HepG2 (cell line): ENCODE measurements around the gene CTNNA3. TPM values are rescaled to one million over a fixed set of nuclear protein-coding genes. Genes with fewer than 3 reads are reported as not detected.

Experiments
- ATAC-seq: fragments of 200-7000 bp; cut with Tn5 transposase; 3 replicates; pipeline ENCODE4 v1.9.1; 2020; ENCODE audit warnings: mild to moderate bottlenecking, moderate library complexity
- BruUV-seq: library from RNA; stranded (reverse); fragments of 400-500 nt; replicated peaks from 2 replicates; lab custom pipeline; 2021; lab: Mats Ljungman, UMichigan
- CTCF ChIA-PET: fragments of 300-600 bp; formaldehyde crosslinking; extraction: SDS; loops from one replicate; lab custom pipeline; 2021; ENCODE audit warnings: low total read pairs, inconsistent platforms, low intra/inter-chr PET ratio; lab: Yijun Ruan, JAX
- POLR2A ChIA-PET: fragments of 350-600 bp; sonication (Branson Sonifier 250); formaldehyde crosslinking; loops from one replicate; lab custom pipeline; 2020; ENCODE audit warnings: antibody characterized with exemption, inconsistent platforms; lab: Yijun Ruan, JAX
- DNase-seq: peaks from one replicate; pipeline ENCODE4 v3.0.0-alpha.2; 2015; ENCODE audit warnings: low spot score
- FAIRE-seq: peaks from 3 replicates; lab custom pipeline; 2011; peaks lifted over from hg19 to GRCh38; lab: Jason Lieb, UNC
- H2AFZ ChIP-seq: one replicate; pipeline ENCODE4 v1.6.1; 2011; ENCODE audit warnings: low read length, inconsistent platforms
- H3K27ac ChIP-seq: fragments of 300-600 bp; 3 replicates; pipeline ENCODE4 v1.8.0; 2011; ENCODE audit warnings: mixed run types, mild to moderate bottlenecking, mixed read lengths, low read length, inconsistent platforms; ENCODE audit not compliant: insufficient read depth; ENCODE audit errors: extremely low read length
- H3K27me3 ChIP-seq, 2 experiments: fragments of 200-600 bp in 1 of 2; 2 replicates in 1 of 2; 3 replicates in 1 of 2; pipeline versions ENCODE4 v1.6.0 to v1.8.0; 2011; ENCODE audit warnings: low read length in 2 of 2, mild to moderate bottlenecking in 2 of 2, moderate library complexity in 2 of 2, inconsistent platforms in 1 of 2; ENCODE audit not compliant: insufficient read depth in 2 of 2, control insufficient read depth in 1 of 2
- H3K36me3 ChIP-seq, 2 experiments: fragments of 200-600 bp in 1 of 2; replicated peaks in 1 of 2; 2 replicates in 1 of 2; 3 replicates in 1 of 2; pipeline versions ENCODE4 v1.5.1 to v1.8.0; 2011; ENCODE audit warnings: low read length in 2 of 2, inconsistent platforms in 1 of 2; ENCODE audit not compliant: insufficient read depth in 2 of 2, control insufficient read depth in 1 of 2
- H3K4me1 ChIP-seq: 2 replicates; pipeline ENCODE4 v1.5.1; 2012; ENCODE audit warnings: low read length, inconsistent platforms; ENCODE audit not compliant: insufficient read depth
- H3K4me2 ChIP-seq: 2 replicates; pipeline ENCODE4 v1.6.0; 2011; ENCODE audit warnings: low read depth, low read length, inconsistent platforms
- H3K4me3 ChIP-seq, 3 experiments: fragments of 200-600 bp in 1 of 3; sonication (generic), shearing (Covaris generic) in 1 of 3; replicated peaks in 1 of 3; 2 replicates each; pipeline ENCODE4 v1.5.1; 2011 to 2016; ENCODE audit warnings: low read length in 3 of 3, inconsistent platforms in 2 of 3, low read depth in 2 of 3, mild to moderate bottlenecking in 2 of 3, control low read depth in 1 of 3, mixed read lengths in 1 of 3; ENCODE audit not compliant: insufficient read depth in 1 of 3
- H3K79me2 ChIP-seq: one replicate; pipeline ENCODE4 v1.6.1; 2011; ENCODE audit warnings: low read length, inconsistent platforms; ENCODE audit not compliant: insufficient read depth
- H3K9ac ChIP-seq: 2 replicates; pipeline ENCODE4 v1.6.0; 2011; ENCODE audit warnings: mild to moderate bottlenecking, low read depth, low read length, inconsistent platforms; ENCODE audit not compliant: insufficient read depth
- H3K9me3 ChIP-seq: 2 replicates; pipeline ENCODE4 v1.5.1; 2012; ENCODE audit warnings: mild to moderate bottlenecking, low read length
- H4K20me1 ChIP-seq: 2 replicates; pipeline ENCODE4 v1.6.0; 2011; ENCODE audit warnings: inconsistent platforms, mild to moderate bottlenecking, low read length, moderate library complexity; ENCODE audit not compliant: insufficient read depth
- GATAD1 ChIP-seq: IDR thresholded peaks from 2 replicates; pipeline ENCODE4 v1.6.1; 2016; ENCODE audit warnings: missing genetic modification reagents, missing compliant biosample characterization
- IRF2 ChIP-seq: IDR thresholded peaks from 2 replicates; pipeline ENCODE4 v1.6.1; 2018; ENCODE audit warnings: missing genetic modification reagents, missing compliant biosample characterization
- RBM39 ChIP-seq: fragments of 200-400 bp; formaldehyde crosslinking; IDR thresholded peaks from one replicate; pipeline ENCODE4 v1.6.1; 2018; ENCODE audit warnings: antibody characterized with exemption, mild to moderate bottlenecking, low read depth, low read length; ENCODE audit not compliant: poor library complexity, severe bottlenecking
- ZNF724P ChIP-seq: sonication (generic); formaldehyde crosslinking; IDR thresholded peaks from 2 replicates; pipeline ENCODE4 v1.8.0; 2022; ENCODE audit warnings: missing genetic modification reagents, borderline replicate concordance
- ZNF781 ChIP-seq: sonication (generic); formaldehyde crosslinking; IDR thresholded peaks from 2 replicates; pipeline ENCODE4 v1.5.1; 2020; ENCODE audit warnings: borderline replicate concordance, mild to moderate bottlenecking, missing genetic modification reagents; ENCODE audit errors: not compliant biosample characterization
- ZNF788 ChIP-seq: sonication (generic); formaldehyde crosslinking; IDR thresholded peaks from 2 replicates; pipeline ENCODE4 v1.5.0; 2020; ENCODE audit warnings: mild to moderate bottlenecking, missing genetic modification reagents, borderline replicate concordance
- WGBS: methylation state at CpG from one replicate; pipeline ENCODE4 v1.1.6; 2017; ENCODE audit warnings: low lambda C conversion rate; 5-methylcytosine and 5-hydroxymethylcytosine counted together
- in situ Hi-C: cut with HindIII; loops from 2 replicates; pipeline ENCODE4 v1.10.0; 2017; ENCODE audit warnings: low pct_unique_long_range_greater_than_20kb; ENCODE audit not compliant: extremely low pct_ligation_motif_present
- intact Hi-C: fragments of 100-400 bp; cut with micrococcal nuclease; formaldehyde crosslinking; loops from one replicate; pipeline ENCODE4 v1.10.0; 2022; ENCODE audit not compliant: unreplicated experiment
- polyA plus RNA-seq, 8 experiments: library from polyadenylated mRNA; depleted of rRNA in 3 of 8; stranded (reverse) in 7 of 8; unstranded in 1 of 8; fragments of >200 nt; fragmentation: Illumina TruSeq in 4 of 8; extraction: Trizol in 4 of 8; gene quantifications; 2 replicates each; pipeline versions ENCODE4 v1.2.1 to v1.2.3, GENCODE V29; 2011 to 2016; ENCODE audit warnings: low read depth in 4 of 8, missing spikeins in 1 of 8, mixed read lengths in 1 of 8; ENCODE audit not compliant: insufficient read depth in 1 of 8
- total RNA-seq, 5 experiments: library from RNA; depleted of rRNA; stranded (reverse); fragments of >200 nt; fragmentation: Illumina TruSeq; extraction: Trizol; gene quantifications; 2 replicates each; pipeline ENCODE4 v1.2.3, GENCODE V29; 2016; ENCODE audit warnings: low read depth in 1 of 5
- TF ChIP-seq, protein P1 (sequence below): sonication (generic); formaldehyde crosslinking; conservative IDR thresholded peaks from 2 replicates; pipeline ENCODE4 v1.8.1; 2023; ENCODE audit warnings: missing genetic modification reagents
- TF ChIP-seq, protein P2 (sequence below): sonication (generic); formaldehyde crosslinking; IDR thresholded peaks from 2 replicates; pipeline ENCODE4 v1.4.0; 2020; ENCODE audit warnings: mild to moderate bottlenecking, low read depth, missing genetic modification reagents
- TF ChIP-seq, protein P3 (sequence below): sonication (generic); formaldehyde crosslinking; conservative IDR thresholded peaks from 2 replicates; pipeline ENCODE4 v1.4.0; 2020; ENCODE audit warnings: missing genetic modification reagents
- TF ChIP-seq, protein P4 (sequence below): IDR thresholded peaks from 2 replicates; pipeline ENCODE4 v1.6.1; 2016; ENCODE audit warnings: low read depth, borderline replicate concordance

The CTNNA3 gene
- total and polyA plus RNA-seq, 2 of the 13 experiments (the other 11 are each of a cell fraction or from before 2014, with no cell fraction given) = not detected

DNA sequence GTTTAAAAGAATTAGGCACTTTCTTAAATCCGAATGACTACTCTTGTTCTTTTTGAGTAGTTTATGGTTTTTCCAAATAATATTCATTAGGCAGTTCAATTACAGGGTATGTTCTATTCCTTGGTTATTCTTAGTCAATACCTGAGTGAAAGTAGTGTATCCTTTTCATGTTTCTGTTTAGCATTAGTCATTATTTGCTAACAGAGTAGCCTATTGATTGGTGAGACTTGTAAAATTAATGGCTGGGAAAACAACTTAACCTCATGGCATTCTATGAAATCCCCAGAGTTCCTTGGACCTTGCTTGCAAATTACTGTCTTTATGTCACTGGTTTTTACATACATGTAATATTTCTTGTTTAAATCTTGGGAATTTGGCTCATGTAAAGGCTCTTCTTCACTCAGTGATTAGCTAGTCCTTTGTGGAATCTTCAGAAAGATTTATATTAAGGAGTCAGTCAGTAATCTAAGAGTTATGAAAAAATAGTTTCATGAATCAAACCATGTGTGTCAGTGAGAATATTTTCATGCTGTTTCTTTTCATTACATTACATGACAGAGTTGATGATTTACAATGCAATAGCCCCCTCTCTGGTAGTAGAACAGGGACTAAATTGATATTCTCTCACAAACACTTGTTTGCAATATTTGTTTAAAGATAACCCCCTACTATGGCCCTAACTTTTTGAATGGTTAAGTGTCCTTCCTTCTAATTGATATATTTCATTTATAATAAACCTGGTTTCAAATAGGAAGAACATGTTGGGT, 851.6 kb downstream of the CTNNA3 start:
- no peak overlapping the region for H3K4me2 ChIP-seq
- intact Hi-C loops = no loop called here
- ATAC-seq = no peak

DNA sequence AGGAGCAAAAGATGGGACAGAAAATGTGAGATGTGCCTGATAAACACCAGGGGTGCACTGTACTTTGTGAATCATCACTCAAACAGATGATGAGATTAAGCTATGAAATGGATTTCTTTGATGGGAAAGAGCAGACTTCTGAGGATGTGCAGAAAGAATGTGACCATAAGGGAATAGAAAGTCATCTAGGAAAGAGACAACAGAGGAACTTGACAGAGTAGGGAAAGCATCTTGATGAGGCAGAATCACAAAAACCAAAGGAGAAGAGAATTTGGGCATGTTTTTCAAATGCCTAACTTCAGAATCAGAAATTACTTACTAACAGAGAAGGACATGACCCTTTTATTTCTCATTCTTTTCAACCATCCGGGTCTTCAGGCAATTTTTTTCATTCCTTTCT, 852.6 kb downstream of the CTNNA3 start:
- ATAC-seq (no peak), FAIRE-seq (no peak), DNase-seq (no peak)
- ChIA-PET CTCF (no interaction called here), POLR2A (no interaction called here)
- BruUV-seq = no TSS peak
- H3K27me3 ChIP-seq = no peaks in the 10 kb centered on the region; a peak in 1 of 5 replicates
- intact Hi-C loops = no loop called here
- in situ Hi-C loops = no loop called here
- WGBS = 4% methylated on average over 1 of the region's 1 CpG
- no peak overlapping the region for H3K4me3 ChIP-seq
- no peaks in the 10 kb centered on the region for H3K79me2 ChIP-seq
- H3K27ac ChIP-seq = no peak overlapping the region
- no peaks in the 10 kb centered on the region for H3K36me3 ChIP-seq
- no peaks in the 10 kb centered on the region for H3K4me1 ChIP-seq
- no peaks in the 10 kb centered on the region for H4K20me1 ChIP-seq
- no peak overlapping the region for H3K9ac ChIP-seq
- TF ChIP-seq, protein P1, sequence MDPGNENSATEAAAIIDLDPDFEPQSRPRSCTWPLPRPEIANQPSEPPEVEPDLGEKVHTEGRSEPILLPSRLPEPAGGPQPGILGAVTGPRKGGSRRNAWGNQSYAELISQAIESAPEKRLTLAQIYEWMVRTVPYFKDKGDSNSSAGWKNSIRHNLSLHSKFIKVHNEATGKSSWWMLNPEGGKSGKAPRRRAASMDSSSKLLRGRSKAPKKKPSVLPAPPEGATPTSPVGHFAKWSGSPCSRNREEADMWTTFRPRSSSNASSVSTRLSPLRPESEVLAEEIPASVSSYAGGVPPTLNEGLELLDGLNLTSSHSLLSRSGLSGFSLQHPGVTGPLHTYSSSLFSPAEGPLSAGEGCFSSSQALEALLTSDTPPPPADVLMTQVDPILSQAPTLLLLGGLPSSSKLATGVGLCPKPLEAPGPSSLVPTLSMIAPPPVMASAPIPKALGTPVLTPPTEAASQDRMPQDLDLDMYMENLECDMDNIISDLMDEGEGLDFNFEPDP (CRISPR knock-in tag) = no peak
- TF ChIP-seq ZNF724P (CRISPR knock-in tag) (no peak), GATAD1 (CRISPR knock-in tag) (no peak), ZNF788 (CRISPR knock-in tag) (no peak), RBM39 (no peak), ZNF781 (no peak)
- TF ChIP-seq, protein P2, sequence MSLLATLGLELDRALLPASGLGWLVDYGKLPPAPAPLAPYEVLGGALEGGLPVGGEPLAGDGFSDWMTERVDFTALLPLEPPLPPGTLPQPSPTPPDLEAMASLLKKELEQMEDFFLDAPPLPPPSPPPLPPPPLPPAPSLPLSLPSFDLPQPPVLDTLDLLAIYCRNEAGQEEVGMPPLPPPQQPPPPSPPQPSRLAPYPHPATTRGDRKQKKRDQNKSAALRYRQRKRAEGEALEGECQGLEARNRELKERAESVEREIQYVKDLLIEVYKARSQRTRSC (CRISPR knock-in tag) = no peak
- TF ChIP-seq, protein P3, sequence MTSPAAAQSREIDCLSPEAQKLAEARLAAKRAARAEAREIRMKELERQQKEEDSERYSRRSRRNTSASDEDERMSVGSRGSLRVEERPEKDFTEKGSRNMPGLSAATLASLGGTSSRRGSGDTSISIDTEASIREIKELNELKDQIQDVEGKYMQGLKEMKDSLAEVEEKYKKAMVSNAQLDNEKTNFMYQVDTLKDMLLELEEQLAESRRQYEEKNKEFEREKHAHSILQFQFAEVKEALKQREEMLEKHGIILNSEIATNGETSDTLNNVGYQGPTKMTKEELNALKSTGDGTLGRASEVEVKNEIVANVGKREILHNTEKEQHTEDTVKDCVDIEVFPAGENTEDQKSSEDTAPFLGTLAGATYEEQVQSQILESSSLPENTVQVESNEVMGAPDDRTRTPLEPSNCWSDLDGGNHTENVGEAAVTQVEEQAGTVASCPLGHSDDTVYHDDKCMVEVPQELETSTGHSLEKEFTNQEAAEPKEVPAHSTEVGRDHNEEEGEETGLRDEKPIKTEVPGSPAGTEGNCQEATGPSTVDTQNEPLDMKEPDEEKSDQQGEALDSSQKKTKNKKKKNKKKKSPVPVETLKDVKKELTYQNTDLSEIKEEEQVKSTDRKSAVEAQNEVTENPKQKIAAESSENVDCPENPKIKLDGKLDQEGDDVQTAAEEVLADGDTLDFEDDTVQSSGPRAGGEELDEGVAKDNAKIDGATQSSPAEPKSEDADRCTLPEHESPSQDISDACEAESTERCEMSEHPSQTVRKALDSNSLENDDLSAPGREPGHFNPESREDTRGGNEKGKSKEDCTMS = no peak
- H2AFZ ChIP-seq = no peak overlapping the region
- no peak overlapping the region for H3K4me2 ChIP-seq
- no peaks in the 10 kb centered on the region for H3K9me3 ChIP-seq

More for the DNA sequence above, 851.6 kb downstream of the CTNNA3 start:
- TF ChIP-seq IRF2 = no peak
- TF ChIP-seq, protein P4, sequence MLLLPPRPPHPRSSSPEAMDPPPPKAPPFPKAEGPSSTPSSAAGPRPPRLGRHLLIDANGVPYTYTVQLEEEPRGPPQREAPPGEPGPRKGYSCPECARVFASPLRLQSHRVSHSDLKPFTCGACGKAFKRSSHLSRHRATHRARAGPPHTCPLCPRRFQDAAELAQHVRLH (CRISPR knock-in tag) = no peak
- Histone ChIP-seq H3K27me3 (no peaks in the 10 kb centered on the region; a peak in 1 of 5 replicates), H2AFZ (no peak overlapping the region), H3K9me3 (no peaks in the 10 kb centered on the region), H3K27ac (no peak overlapping the region), H3K9ac (no peak overlapping the region), H4K20me1 (no peaks in the 10 kb centered on the region), H3K36me3 (no peaks in the 10 kb centered on the region), H3K4me3 (no peak overlapping the region), H3K4me1 (no peaks in the 10 kb centered on the region), H3K79me2 (no peaks in the 10 kb centered on the region)
- ChIA-PET CTCF (no interaction called here), POLR2A (no interaction called here)
- DNase-seq = no peak
- WGBS = 3% methylated on average over 1 of the region's 1 CpG
- in situ Hi-C loops = no loop called here
- no peak for FAIRE-seq
- BruUV-seq = no TSS peak
